ENCODE data around the gene CLIP1.
"Not testable (repeated sequence)": the region's sequence is repeated elsewhere in the genome, so short reads cannot be mapped to it uniquely, and the experiment has no call there.

The CLIP1 gene

DNA sequence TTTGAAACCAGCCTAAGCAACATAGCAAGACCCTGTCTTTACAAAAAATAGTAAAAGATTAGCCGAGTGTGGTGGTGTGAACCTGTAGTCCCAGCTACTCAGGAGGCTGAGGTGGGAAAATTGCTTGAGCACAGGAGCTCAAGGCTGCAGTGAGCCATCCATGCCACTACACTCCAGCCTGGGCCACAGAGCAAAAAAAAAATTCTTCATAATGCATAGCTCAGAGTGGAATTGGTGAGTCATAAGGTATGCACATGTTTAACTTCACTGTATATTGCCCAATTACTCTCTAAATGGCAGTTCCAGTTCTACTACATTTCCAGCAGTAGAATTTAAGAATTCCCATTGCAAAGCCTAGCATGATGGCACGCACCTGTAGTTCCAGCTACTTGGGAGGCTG, 26.8 kb upstream of the CLIP1 start:
- H3K4me2 ChIP-seq (ENCODE audit: insufficient read depth, low read length) = no peak overlapping the region
- DNase-seq = no peak

GRCh38 chr12:122447825-122448224, 25.4 kb upstream of the CLIP1 start:
- not testable (repeated sequence) for H3K36me3 ChIP-seq (ENCODE audit: insufficient read depth, low read length); H2AFZ ChIP-seq (ENCODE audit: low read depth, low read length); H3K27me3 ChIP-seq (ENCODE audit: insufficient read depth, low read length, poor library complexity); H3K27ac ChIP-seq (ENCODE audit: low read length); H3K4me2 ChIP-seq (ENCODE audit: insufficient read depth, low read length); ATAC-seq (ENCODE audit: insufficient read depth, low read depth); H3K9me3 ChIP-seq (ENCODE audit: insufficient read depth, low read length, severe bottlenecking); H3K79me2 ChIP-seq (ENCODE audit: insufficient read depth, low read length); H4K20me1 ChIP-seq (ENCODE audit: insufficient read depth, low read length); H3K4me3 ChIP-seq (ENCODE audit: low read depth in 1 of 2, low read length in 2 of 2); H3K9ac ChIP-seq (ENCODE audit: low read depth, low read length); DNase-seq
- peaks cover 10% of the 10 kb centered on the region for H3K4me1 ChIP-seq (ENCODE audit: insufficient read depth, low read length)

More for the DNA sequence above, 26.8 kb upstream of the CLIP1 start:
- Histone ChIP-seq H3K9me3 (ENCODE audit: insufficient read depth, low read length, severe bottlenecking) (no peaks in the 10 kb centered on the region), H3K79me2 (ENCODE audit: insufficient read depth, low read length) (no peaks in the 10 kb centered on the region), H3K4me1 (ENCODE audit: insufficient read depth, low read length) (peaks cover 25% of the 10 kb centered on the region), H4K20me1 (ENCODE audit: insufficient read depth, low read length) (no peaks in the 10 kb centered on the region), H3K9ac (ENCODE audit: low read depth, low read length) (no peak overlapping the region), H2AFZ (ENCODE audit: low read depth, low read length) (no peak overlapping the region), H3K27me3 (ENCODE audit: insufficient read depth, low read length, poor library complexity) (no peaks in the 10 kb centered on the region), H3K4me3 (ENCODE audit: low read depth in 1 of 2, low read length in 2 of 2) (no peak overlapping the region), H3K36me3 (ENCODE audit: insufficient read depth, low read length) (no peaks in the 10 kb centered on the region), H3K27ac (ENCODE audit: low read length) (no peak overlapping the region)
- TF ChIP-seq, protein P1, sequence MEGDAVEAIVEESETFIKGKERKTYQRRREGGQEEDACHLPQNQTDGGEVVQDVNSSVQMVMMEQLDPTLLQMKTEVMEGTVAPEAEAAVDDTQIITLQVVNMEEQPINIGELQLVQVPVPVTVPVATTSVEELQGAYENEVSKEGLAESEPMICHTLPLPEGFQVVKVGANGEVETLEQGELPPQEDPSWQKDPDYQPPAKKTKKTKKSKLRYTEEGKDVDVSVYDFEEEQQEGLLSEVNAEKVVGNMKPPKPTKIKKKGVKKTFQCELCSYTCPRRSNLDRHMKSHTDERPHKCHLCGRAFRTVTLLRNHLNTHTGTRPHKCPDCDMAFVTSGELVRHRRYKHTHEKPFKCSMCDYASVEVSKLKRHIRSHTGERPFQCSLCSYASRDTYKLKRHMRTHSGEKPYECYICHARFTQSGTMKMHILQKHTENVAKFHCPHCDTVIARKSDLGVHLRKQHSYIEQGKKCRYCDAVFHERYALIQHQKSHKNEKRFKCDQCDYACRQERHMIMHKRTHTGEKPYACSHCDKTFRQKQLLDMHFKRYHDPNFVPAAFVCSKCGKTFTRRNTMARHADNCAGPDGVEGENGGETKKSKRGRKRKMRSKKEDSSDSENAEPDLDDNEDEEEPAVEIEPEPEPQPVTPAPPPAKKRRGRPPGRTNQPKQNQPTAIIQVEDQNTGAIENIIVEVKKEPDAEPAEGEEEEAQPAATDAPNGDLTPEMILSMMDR (IDR thresholded peaks at IDR 0.05; ENCODE audit: borderline replicate concordance, extremely low read depth, low read length, poor library complexity, severe bottlenecking) = no peak
- TF ChIP-seq EZH2 (IDR thresholded peaks at IDR 0.05; ENCODE audit: borderline replicate concordance, low read depth, low read length, severe bottlenecking) = no peak
- ATAC-seq (ENCODE audit: insufficient read depth, low read depth) = no peak

GRCh38 chr12:122446390-122446789, 23.9 kb upstream of the CLIP1 start:
- DNase-seq; H3K9ac ChIP-seq (ENCODE audit: low read depth, low read length); H3K4me1 ChIP-seq (ENCODE audit: insufficient read depth, low read length); H4K20me1 ChIP-seq (ENCODE audit: insufficient read depth, low read length); H2AFZ ChIP-seq (ENCODE audit: low read depth, low read length); H3K4me2 ChIP-seq (ENCODE audit: insufficient read depth, low read length); ATAC-seq (ENCODE audit: insufficient read depth, low read depth); H3K27me3 ChIP-seq (ENCODE audit: insufficient read depth, low read length, poor library complexity); H3K27ac ChIP-seq (ENCODE audit: low read length); H3K4me3 ChIP-seq (ENCODE audit: low read depth in 1 of 2, low read length in 2 of 2); H3K9me3 ChIP-seq (ENCODE audit: insufficient read depth, low read length, severe bottlenecking); H3K36me3 ChIP-seq (ENCODE audit: insufficient read depth, low read length); H3K79me2 ChIP-seq (ENCODE audit: insufficient read depth, low read length): not testable (repeated sequence)

- not testable (repeated sequence) for H2AFZ ChIP-seq (ENCODE audit: low read depth, low read length); H3K79me2 ChIP-seq (ENCODE audit: insufficient read depth, low read length); H3K36me3 ChIP-seq (ENCODE audit: insufficient read depth, low read length); H3K4me3 ChIP-seq (ENCODE audit: low read depth in 1 of 2, low read length in 2 of 2); DNase-seq; ATAC-seq (ENCODE audit: insufficient read depth, low read depth); H4K20me1 ChIP-seq (ENCODE audit: insufficient read depth, low read length); H3K9ac ChIP-seq (ENCODE audit: low read depth, low read length); H3K27me3 ChIP-seq (ENCODE audit: insufficient read depth, low read length, poor library complexity); H3K9me3 ChIP-seq (ENCODE audit: insufficient read depth, low read length, severe bottlenecking); H3K4me2 ChIP-seq (ENCODE audit: insufficient read depth, low read length); H3K27ac ChIP-seq (ENCODE audit: low read length); H3K4me1 ChIP-seq (ENCODE audit: insufficient read depth, low read length)
Measured at GRCh38 chr12:122444071-122444470, 21.6 kb upstream of the CLIP1 start.

DNA sequence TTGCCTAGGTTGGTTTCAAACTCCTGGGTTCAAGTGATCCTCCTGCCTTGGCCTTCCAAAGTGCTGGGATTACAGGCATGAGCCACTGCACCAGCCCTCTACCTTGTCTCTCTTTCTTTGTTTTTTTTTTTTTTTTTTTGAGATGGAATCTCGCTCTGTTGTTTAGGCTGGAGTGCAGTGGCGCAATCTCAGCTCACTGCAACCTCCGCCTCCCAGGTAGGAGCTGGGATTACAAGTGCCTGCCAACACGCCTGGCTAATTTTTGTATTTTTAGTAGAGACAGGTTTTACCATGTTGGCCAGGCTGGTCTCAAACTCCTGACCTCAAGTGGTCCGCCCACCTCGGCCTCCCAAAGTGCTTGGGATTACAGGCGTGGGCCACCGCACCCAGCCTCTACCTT, 16.4 kb upstream of the CLIP1 start:
- H4K20me1 ChIP-seq (ENCODE audit: insufficient read depth, low read length); DNase-seq; H3K4me2 ChIP-seq (ENCODE audit: insufficient read depth, low read length); H3K79me2 ChIP-seq (ENCODE audit: insufficient read depth, low read length); ATAC-seq (ENCODE audit: insufficient read depth, low read depth); H2AFZ ChIP-seq (ENCODE audit: low read depth, low read length); H3K4me1 ChIP-seq (ENCODE audit: insufficient read depth, low read length); H3K36me3 ChIP-seq (ENCODE audit: insufficient read depth, low read length); H3K27ac ChIP-seq (ENCODE audit: low read length); H3K4me3 ChIP-seq (ENCODE audit: low read depth in 1 of 2, low read length in 2 of 2); H3K27me3 ChIP-seq (ENCODE audit: insufficient read depth, low read length, poor library complexity); H3K9ac ChIP-seq (ENCODE audit: low read depth, low read length); H3K9me3 ChIP-seq (ENCODE audit: insufficient read depth, low read length, severe bottlenecking): not testable (repeated sequence)
